ENCODE data around the gene NPHP4.
"Not testable (repeated sequence)": the region's sequence is repeated elsewhere in the genome, so short reads cannot be mapped to it uniquely, and the experiment has no call there.

The NPHP4 gene

DNA sequence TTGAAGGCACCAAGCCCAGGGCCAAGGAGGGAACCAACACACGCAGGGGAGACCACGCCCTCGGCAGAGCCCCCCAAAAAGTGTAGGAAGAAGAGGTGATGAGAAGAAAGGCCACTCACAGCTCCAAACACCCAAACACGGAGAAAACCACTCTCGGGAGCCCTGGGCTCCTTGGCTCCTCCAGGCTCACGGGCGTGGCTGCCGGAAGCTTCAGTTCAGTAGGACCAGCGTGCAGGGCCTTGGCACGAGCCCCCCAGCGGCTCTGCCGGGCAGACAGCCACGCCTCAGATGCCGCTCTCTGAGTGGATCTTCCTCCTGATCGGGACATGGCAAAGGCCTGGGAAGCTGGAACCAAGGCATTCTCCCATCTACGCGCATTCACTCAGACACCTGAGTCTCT lies 94.0 kb downstream of the NPHP4 start:
- ATAC-seq, result no peak
- TF ChIP-seq BACH2 (CRISPR knock-in tag; IDR thresholded peaks at IDR 0.05; ENCODE audit: borderline replicate concordance), result no peak
- TF ChIP-seq ZNF8 (CRISPR knock-in tag; IDR thresholded peaks at IDR 0.05), result no peak

DNA sequence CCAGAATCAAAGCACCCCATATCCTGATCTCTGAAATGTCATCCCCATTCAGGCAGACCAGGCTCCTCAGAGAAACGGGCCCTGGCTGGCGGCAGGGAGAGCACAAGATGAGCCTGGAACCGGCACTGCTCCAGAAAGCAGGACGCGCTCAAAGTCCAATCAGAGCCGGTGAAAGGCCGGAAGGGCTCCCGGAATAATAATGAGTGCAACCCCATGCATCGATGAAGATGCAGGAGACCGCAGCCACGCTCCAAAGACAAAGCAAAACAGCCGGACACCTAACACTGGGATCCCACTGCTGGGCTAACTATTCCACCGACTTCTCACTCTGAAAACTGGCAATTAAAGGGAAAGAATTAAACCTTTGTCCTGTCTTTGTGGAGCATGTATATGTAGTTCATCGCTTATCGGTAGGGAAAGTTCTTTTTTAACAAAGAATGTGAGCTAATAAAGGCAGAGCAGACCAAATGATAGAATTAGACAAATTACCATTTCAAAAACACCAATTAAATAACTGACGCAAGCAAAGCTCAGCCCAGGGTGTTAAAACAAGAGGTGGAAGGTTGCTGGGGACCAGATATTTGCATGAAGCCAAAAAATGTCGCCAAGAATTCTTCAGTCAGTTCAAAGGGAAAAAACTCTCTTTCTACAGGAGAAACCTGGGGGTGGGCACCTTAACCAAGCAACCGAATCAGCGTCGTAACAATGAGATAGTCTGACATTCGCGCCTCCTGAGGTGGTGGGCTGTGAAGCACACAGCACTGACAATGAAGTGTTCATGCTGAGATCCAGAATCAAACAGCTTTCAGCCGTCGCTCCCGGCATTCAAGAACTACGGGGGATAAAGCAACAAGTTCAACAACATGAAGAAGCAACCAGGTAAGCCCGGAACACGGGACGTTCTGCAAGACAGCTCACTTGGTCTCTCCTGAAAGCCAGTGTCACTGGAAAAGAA lies 95.2 kb downstream of the NPHP4 start:
- ATAC-seq, result no peak
- TF ChIP-seq ESRRG (CRISPR knock-in tag; IDR thresholded peaks at IDR 0.05) (no peak), ISL1 (CRISPR knock-in tag; IDR thresholded peaks at IDR 0.05) (no peak), ZNF70 (CRISPR knock-in tag; IDR thresholded peaks at IDR 0.05) (no peak), RARB (CRISPR knock-in tag; IDR thresholded peaks at IDR 0.05) (no peak), ZNF8 (CRISPR knock-in tag; IDR thresholded peaks at IDR 0.05) (no peak), CSDC2 (CRISPR knock-in tag; IDR thresholded peaks at IDR 0.05) (no peak), ZC3H10 (CRISPR knock-in tag; IDR thresholded peaks at IDR 0.05) (no peak), ARNTL (CRISPR knock-in tag; IDR thresholded peaks at IDR 0.05; ENCODE audit: borderline replicate concordance, low read depth) (no peak), OSR1 (CRISPR knock-in tag; IDR thresholded peaks at IDR 0.05) (no peak)
- TF ChIP-seq, protein P1, sequence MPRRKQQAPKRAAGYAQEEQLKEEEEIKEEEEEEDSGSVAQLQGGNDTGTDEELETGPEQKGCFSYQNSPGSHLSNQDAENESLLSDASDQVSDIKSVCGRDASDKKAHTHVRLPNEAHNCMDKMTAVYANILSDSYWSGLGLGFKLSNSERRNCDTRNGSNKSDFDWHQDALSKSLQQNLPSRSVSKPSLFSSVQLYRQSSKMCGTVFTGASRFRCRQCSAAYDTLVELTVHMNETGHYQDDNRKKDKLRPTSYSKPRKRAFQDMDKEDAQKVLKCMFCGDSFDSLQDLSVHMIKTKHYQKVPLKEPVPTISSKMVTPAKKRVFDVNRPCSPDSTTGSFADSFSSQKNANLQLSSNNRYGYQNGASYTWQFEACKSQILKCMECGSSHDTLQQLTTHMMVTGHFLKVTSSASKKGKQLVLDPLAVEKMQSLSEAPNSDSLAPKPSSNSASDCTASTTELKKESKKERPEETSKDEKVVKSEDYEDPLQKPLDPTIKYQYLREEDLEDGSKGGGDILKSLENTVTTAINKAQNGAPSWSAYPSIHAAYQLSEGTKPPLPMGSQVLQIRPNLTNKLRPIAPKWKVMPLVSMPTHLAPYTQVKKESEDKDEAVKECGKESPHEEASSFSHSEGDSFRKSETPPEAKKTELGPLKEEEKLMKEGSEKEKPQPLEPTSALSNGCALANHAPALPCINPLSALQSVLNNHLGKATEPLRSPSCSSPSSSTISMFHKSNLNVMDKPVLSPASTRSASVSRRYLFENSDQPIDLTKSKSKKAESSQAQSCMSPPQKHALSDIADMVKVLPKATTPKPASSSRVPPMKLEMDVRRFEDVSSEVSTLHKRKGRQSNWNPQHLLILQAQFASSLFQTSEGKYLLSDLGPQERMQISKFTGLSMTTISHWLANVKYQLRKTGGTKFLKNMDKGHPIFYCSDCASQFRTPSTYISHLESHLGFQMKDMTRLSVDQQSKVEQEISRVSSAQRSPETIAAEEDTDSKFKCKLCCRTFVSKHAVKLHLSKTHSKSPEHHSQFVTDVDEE (CRISPR knock-in tag; IDR thresholded peaks at IDR 0.05), result no peak

DNA sequence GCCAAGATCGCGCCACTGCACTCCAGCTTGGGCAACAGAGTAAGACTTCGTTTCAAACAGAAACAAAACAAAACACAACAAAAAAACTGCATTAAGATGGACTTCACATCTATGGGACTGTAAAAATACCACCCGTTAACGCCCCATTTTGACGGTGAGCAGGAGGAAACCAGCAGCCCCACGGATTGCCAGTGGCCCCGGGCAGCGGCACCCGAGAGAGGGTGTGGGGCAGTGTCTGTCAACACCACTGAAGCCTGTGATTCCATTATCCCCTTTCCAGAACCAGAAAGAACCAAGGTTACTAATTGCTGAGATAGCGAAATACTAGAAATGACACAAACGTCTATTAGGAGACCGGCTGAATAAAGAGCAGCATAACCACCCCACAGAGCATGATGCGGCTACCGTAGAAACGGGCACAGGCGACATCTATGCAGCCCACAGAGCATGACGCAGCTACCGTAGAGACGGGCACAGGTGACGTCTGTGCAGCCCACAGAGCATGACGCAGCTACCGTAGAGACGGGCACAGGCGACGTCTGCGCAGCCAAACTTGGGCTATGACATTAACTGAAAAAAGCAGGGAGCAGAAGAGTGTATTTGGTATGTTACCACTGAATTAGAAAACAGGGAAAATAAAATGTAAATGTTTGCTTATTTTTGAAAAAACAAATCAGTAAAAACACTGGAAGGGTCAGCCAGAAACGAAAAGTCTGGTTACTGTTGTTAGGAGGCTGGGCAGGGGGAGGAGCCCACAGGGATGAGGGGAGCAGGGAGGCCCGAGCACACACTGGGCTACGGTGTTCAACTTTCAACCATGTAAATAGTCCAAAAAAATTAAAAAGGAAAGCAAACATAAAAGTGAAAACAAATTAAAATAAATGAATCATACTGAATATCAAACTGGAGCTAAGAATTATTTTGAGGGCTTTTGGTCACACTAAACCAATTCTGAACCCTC lies 96.5 kb downstream of the NPHP4 start:
- ATAC-seq, result no peak
- TF ChIP-seq SNAI2 (CRISPR knock-in tag; IDR thresholded peaks at IDR 0.05) (no peak), ZFP3 (CRISPR knock-in tag; IDR thresholded peaks at IDR 0.05) (no peak), PPARA (CRISPR knock-in tag; IDR thresholded peaks at IDR 0.05; ENCODE audit: borderline replicate concordance) (no peak), BACH2 (CRISPR knock-in tag; IDR thresholded peaks at IDR 0.05; ENCODE audit: borderline replicate concordance) (no peak), ARNTL (CRISPR knock-in tag; IDR thresholded peaks at IDR 0.05; ENCODE audit: borderline replicate concordance, low read depth) (no peak), TCF4 (CRISPR knock-in tag; IDR thresholded peaks at IDR 0.05; ENCODE audit: borderline replicate concordance) (no peak), OSR1 (CRISPR knock-in tag; IDR thresholded peaks at IDR 0.05) (no peak)
- TF ChIP-seq, protein P2, sequence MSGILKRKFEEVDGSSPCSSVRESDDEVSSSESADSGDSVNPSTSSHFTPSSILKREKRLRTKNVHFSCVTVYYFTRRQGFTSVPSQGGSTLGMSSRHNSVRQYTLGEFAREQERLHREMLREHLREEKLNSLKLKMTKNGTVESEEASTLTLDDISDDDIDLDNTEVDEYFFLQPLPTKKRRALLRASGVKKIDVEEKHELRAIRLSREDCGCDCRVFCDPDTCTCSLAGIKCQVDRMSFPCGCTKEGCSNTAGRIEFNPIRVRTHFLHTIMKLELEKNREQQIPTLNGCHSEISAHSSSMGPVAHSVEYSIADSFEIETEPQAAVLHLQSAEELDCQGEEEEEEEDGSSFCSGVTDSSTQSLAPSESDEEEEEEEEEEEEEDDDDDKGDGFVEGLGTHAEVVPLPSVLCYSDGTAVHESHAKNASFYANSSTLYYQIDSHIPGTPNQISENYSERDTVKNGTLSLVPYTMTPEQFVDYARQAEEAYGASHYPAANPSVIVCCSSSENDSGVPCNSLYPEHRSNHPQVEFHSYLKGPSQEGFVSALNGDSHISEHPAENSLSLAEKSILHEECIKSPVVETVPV (CRISPR knock-in tag; IDR thresholded peaks at IDR 0.05), result no peak
- TF ChIP-seq, protein P3, sequence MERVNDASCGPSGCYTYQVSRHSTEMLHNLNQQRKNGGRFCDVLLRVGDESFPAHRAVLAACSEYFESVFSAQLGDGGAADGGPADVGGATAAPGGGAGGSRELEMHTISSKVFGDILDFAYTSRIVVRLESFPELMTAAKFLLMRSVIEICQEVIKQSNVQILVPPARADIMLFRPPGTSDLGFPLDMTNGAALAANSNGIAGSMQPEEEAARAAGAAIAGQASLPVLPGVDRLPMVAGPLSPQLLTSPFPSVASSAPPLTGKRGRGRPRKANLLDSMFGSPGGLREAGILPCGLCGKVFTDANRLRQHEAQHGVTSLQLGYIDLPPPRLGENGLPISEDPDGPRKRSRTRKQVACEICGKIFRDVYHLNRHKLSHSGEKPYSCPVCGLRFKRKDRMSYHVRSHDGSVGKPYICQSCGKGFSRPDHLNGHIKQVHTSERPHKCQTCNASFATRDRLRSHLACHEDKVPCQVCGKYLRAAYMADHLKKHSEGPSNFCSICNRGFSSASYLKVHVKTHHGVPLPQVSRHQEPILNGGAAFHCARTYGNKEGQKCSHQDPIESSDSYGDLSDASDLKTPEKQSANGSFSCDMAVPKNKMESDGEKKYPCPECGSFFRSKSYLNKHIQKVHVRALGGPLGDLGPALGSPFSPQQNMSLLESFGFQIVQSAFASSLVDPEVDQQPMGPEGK (CRISPR knock-in tag; IDR thresholded peaks at IDR 0.05; ENCODE audit: borderline replicate concordance), result no peak
- TF ChIP-seq, protein P1 (CRISPR knock-in tag; IDR thresholded peaks at IDR 0.05), result no peak

DNA sequence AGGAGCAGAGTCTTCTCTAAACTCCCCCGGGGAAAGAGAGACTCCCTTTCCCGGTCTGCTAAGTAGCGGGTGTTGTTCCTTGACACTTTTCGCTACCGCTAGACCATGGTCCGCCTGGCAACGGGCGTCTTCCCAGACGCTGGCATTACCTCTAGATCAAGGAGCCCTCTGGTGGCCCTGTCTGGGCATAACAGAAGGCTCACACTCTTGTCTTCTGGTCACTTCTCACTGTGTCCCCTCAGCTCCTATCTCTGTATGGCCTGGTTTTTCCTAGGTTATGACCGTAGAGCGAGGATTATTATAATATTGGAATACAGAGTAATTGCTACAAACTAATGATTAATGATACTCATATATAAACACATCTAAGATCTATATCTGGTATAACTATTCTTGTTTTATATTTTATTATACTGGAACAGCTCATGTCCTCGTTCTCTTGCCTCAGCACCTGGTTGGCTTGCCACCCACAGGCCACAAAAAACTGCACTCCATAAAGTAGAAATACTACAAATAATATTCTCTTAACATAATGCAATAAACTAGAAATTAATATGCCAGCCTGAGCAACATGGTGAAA lies 98.4 kb downstream of the NPHP4 start:
- not testable (repeated sequence) for ATAC-seq
